ENCODE results near the gene TBRG1. TPM values are rescaled to one million over a fixed set of nuclear protein-coding genes. Genes with fewer than 3 reads are reported as not detected.

Gene TBRG1
- total and polyA plus RNA-seq, 2 donors from 2014 or later: 23.3 to 35.6 TPM

DNA sequence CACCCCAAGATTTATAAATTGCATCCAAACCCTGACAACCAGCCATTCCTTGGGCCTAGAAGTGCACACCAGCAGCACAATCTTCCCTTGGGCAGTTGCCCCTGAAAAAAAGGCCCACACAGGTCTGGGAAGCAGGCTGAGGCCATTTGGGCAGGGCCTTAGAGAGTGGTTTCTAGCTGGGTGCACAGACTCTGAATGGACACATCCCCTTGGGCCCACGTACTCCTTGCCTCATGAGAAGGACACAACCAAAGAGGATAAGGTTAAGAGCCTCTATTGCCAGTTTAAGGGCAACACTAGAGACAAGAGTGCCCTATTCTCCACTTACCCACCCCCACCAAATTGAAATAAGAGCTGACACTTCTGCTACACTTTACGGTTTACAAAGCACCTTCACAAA lies 12.4 kb upstream of the TBRG1 start:
- no peak for FAIRE-seq
- no peak overlapping the region for H3K27ac ChIP-seq (ENCODE audit: low read depth in 2 of 2, low read length in 2 of 2)
- no peak for DNase-seq
- H3K9me3 ChIP-seq (ENCODE audit: control insufficient read depth in 2 of 3, insufficient read depth in 1 of 3, low read length in 3 of 3): no peaks in the 10 kb centered on the region
- TF ChIP-seq CTCF (IDR thresholded peaks at IDR 0.05; ENCODE audit: borderline replicate concordance, extremely low read depth, insufficient read depth): no peak
- no peak overlapping the region for H3K9ac ChIP-seq (ENCODE audit: low read length in 3 of 3)
- H3K27me3 ChIP-seq (ENCODE audit: control insufficient read depth, insufficient read depth, low read length): no peaks in the 10 kb centered on the region
- H3K4me3 ChIP-seq (ENCODE audit: low read length in 3 of 3): no peak overlapping the region
- intact Hi-C loops (cut with DNase I): no loop called here
- H3K36me3 ChIP-seq (ENCODE audit: control insufficient read depth in 2 of 3, insufficient read depth in 3 of 3, low read length in 3 of 3): no peaks in the 10 kb centered on the region
- H3K4me1 ChIP-seq (ENCODE audit: control insufficient read depth in 2 of 3, insufficient read depth in 2 of 3, low read depth in 1 of 3, low read length in 3 of 3): no peaks in the 10 kb centered on the region

GRCh38 chr11:124611064-124611463 lies 11.6 kb upstream of the TBRG1 start, which contains the start of gene PANX3:
TSS of gene PANX3 (plus strand) at chr11:124611428. CDS start at chr11:124611557, 129 bp downstream.
- TF ChIP-seq CTCF (IDR thresholded peaks at IDR 0.05; ENCODE audit: borderline replicate concordance, extremely low read depth, insufficient read depth): no peak
- Histone ChIP-seq H3K9me3 (ENCODE audit: control insufficient read depth in 2 of 3, insufficient read depth in 1 of 3, low read length in 3 of 3) (no peaks in the 10 kb centered on the region), H3K36me3 (ENCODE audit: control insufficient read depth in 2 of 3, insufficient read depth in 3 of 3, low read length in 3 of 3) (no peaks in the 10 kb centered on the region), H3K4me1 (ENCODE audit: control insufficient read depth in 2 of 3, insufficient read depth in 2 of 3, low read depth in 1 of 3, low read length in 3 of 3) (no peaks in the 10 kb centered on the region), H3K27ac (ENCODE audit: low read depth in 2 of 2, low read length in 2 of 2) (no peak within 1 kb of the TSS), H3K9ac (ENCODE audit: low read length in 3 of 3) (no peak within 1 kb of the TSS), H3K27me3 (ENCODE audit: control insufficient read depth, insufficient read depth, low read length) (no peaks in the 10 kb centered on the region), H3K4me3 (ENCODE audit: low read length in 3 of 3) (no peak within 1 kb of the TSS)
- intact Hi-C loops (cut with DNase I): no loop called here
- no peak for FAIRE-seq
- no peak for DNase-seq

DNA sequence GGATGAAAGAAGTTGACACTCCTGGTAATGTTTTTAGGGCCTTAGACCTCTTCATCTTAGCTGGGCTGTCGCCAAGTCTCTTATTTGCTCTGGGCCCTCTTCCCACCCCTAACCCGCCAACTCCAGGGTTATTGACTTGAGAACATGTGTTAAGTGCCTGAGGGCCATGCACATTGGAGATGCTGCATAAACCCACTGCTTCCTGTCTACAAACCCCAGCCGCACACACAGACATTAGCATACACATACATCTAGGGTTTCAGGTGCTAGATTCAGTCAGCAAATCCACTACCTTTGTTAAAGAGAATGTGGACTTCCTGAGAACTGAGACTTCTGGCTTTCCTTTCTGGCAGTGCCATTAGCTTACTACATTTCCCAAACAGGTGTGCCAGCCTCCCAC lies 10.6 kb upstream of the TBRG1 start:
- no peak overlapping the region for H3K27ac ChIP-seq (ENCODE audit: low read depth in 2 of 2, low read length in 2 of 2)
- H3K4me3 ChIP-seq (ENCODE audit: low read length in 3 of 3): no peak overlapping the region
- H3K27me3 ChIP-seq (ENCODE audit: control insufficient read depth, insufficient read depth, low read length): no peaks in the 10 kb centered on the region
- no peak for DNase-seq
- no peak for FAIRE-seq
- no peaks in the 10 kb centered on the region for H3K36me3 ChIP-seq (ENCODE audit: control insufficient read depth in 2 of 3, insufficient read depth in 3 of 3, low read length in 3 of 3)
- H3K9me3 ChIP-seq (ENCODE audit: control insufficient read depth in 2 of 3, insufficient read depth in 1 of 3, low read length in 3 of 3): no peaks in the 10 kb centered on the region
- no peak overlapping the region for H3K9ac ChIP-seq (ENCODE audit: low read length in 3 of 3)
- H3K4me1 ChIP-seq (ENCODE audit: control insufficient read depth in 2 of 3, insufficient read depth in 2 of 3, low read depth in 1 of 3, low read length in 3 of 3): no peaks in the 10 kb centered on the region
- no peak for TF ChIP-seq CTCF (IDR thresholded peaks at IDR 0.05; ENCODE audit: borderline replicate concordance, extremely low read depth, insufficient read depth)
- intact Hi-C loops (cut with DNase I): no loop called here

Data from kidney (tissue), 14 donors.